ENCODE results near the gene GMPR.

The GMPR gene

GRCh38 chr6:16306334-16306733 is 67.9 kb downstream of the GMPR start:
- DNase-seq: no peak

GRCh38 chr6:16311763-16312162 is 73.4 kb downstream of the GMPR start:
- no peak for DNase-seq

GRCh38 chr6:16313732-16314131 is 75.3 kb downstream of the GMPR start:
- DNase-seq: no peak

- no peak for DNase-seq
These were observed 75.9 kb downstream of the GMPR start for GRCh38 chr6:16314296-16314695.

- no peak for DNase-seq
These were observed 78.4 kb downstream of the GMPR start for GRCh38 chr6:16316741-16317251.

- DNase-seq: peak; percentile 40
These were observed 80.2 kb downstream of the GMPR start for GRCh38 chr6:16318538-16318937.

GRCh38 chr6:16318953-16319720 is 80.8 kb downstream of the GMPR start:
- DNase-seq: no peak

- DNase-seq: peak; percentile 70
These were observed 81.6 kb downstream of the GMPR start for GRCh38 chr6:16319813-16320532.

- no peak for DNase-seq
These were observed 82.3 kb downstream of the GMPR start for GRCh38 chr6:16320533-16321340.

GRCh38 chr6:16321341-16321710 is 82.9 kb downstream of the GMPR start:
- no peak for DNase-seq

GRCh38 chr6:16321826-16322225 is 83.4 kb downstream of the GMPR start:
- DNase-seq: no peak

GRCh38 chr6:16322666-16323312 is 84.4 kb downstream of the GMPR start:
- peak; percentile 75 for DNase-seq

- no peak for DNase-seq
These were observed 85.8 kb downstream of the GMPR start for GRCh38 chr6:16324184-16324583.

- DNase-seq: no peak
These were observed 86.3 kb downstream of the GMPR start for GRCh38 chr6:16324606-16325225.

GRCh38 chr6:16326531-16326930 is 88.1 kb downstream of the GMPR start:
- no peak for DNase-seq

GRCh38 chr6:16326971-16327776 is 88.8 kb downstream of the GMPR start:
- no peak for DNase-seq

- DNase-seq: no peak
These were observed 89.5 kb downstream of the GMPR start for GRCh38 chr6:16327777-16328325.

- DNase-seq: no peak
These were observed 90.8 kb downstream of the GMPR start for GRCh38 chr6:16329233-16329632.

- DNase-seq: peak; percentile 62
These were observed 93.2 kb downstream of the GMPR start for GRCh38 chr6:16331384-16332174.

GRCh38 chr6:16332175-16332542 is 93.8 kb downstream of the GMPR start:
- peak; percentile 79 for DNase-seq
